Measurements from ENCODE around the gene CCDC8. TPM values are rescaled to one million over a fixed set of nuclear protein-coding genes. Genes with fewer than 3 reads are reported as not detected.

Gene CCDC8
- total RNA-seq, 2 experiments from 2014 or later, result not detected

- intact Hi-C loops (cut with micrococcal nuclease), result no loop called here
- Mint-ChIP-seq H3K27me3 (no peaks in the 10 kb centered on the region), H3K4me1 (ENCODE audit: low read depth) (peaks cover 16% of the 10 kb centered on the region), H3K27ac (no peak overlapping the region), H3K36me3 (peaks cover 20% of the 10 kb centered on the region), H3K4me3 (no peak overlapping the region), H3K9me3 (no peaks in the 10 kb centered on the region)
- ChIA-PET CTCF (no interaction called here), POLR2A (no interaction called here)
- no peak for DNase-seq
Measured at GRCh38 chr19:46373491-46374359, 39.6 kb downstream of the CCDC8 start.

GRCh38 chr19:46372901-46373490 is 40.4 kb downstream of the CCDC8 start:
- POLR2A ChIA-PET, result no interaction called here
- Mint-ChIP-seq H3K27ac (no peak overlapping the region), H3K27me3 (no peaks in the 10 kb centered on the region), H3K36me3 (peaks cover 20% of the 10 kb centered on the region), H3K4me3 (no peak overlapping the region), H3K9me3 (no peaks in the 10 kb centered on the region), H3K4me1 (ENCODE audit: low read depth) (peaks cover 18% of the 10 kb centered on the region)
- CTCF ChIA-PET, result no interaction called here
- intact Hi-C loops (cut with micrococcal nuclease), result no loop called here
- DNase-seq, result no peak

- Mint-ChIP-seq H3K27ac (no peak overlapping the region), H3K27me3 (no peaks in the 10 kb centered on the region), H3K4me1 (ENCODE audit: low read depth) (peaks cover 18% of the 10 kb centered on the region), H3K4me3 (no peak overlapping the region), H3K9me3 (no peaks in the 10 kb centered on the region), H3K36me3 (peaks cover 8% of the 10 kb centered on the region)
- intact Hi-C loops (cut with micrococcal nuclease), result no loop called here
- peak; percentile 23 for DNase-seq
- ChIA-PET CTCF (interaction anchor here (1.0 to 1.7 kb wide), 2 partner anchors 25 to 165 kb away, joined by 3 read pairs; partner anchors contain the start of gene PPP5C), POLR2A (no interaction called here)
Measured at GRCh38 chr19:46371371-46371901, 41.9 kb downstream of the CCDC8 start.

- POLR2A ChIA-PET, result no interaction called here
- peak; percentile 45 for DNase-seq
- intact Hi-C loops (cut with micrococcal nuclease), result no loop called here
- Mint-ChIP-seq H3K27ac (no peak overlapping the region), H3K4me1 (ENCODE audit: low read depth) (peaks cover 22% of the 10 kb centered on the region), H3K27me3 (no peaks in the 10 kb centered on the region), H3K4me3 (no peak overlapping the region), H3K9me3 (no peaks in the 10 kb centered on the region), H3K36me3 (peaks cover 5% of the 10 kb centered on the region)
- CTCF ChIA-PET, result interaction anchor here (0.7 to 1.7 kb wide), 5 partner anchors 23 to 167 kb away, joined by 3 to 4 read pairs (median 3); partner anchors contain the start of gene PPP5C
Measured at GRCh38 chr19:46369817-46370216, 43.5 kb downstream of the CCDC8 start.

DNA sequence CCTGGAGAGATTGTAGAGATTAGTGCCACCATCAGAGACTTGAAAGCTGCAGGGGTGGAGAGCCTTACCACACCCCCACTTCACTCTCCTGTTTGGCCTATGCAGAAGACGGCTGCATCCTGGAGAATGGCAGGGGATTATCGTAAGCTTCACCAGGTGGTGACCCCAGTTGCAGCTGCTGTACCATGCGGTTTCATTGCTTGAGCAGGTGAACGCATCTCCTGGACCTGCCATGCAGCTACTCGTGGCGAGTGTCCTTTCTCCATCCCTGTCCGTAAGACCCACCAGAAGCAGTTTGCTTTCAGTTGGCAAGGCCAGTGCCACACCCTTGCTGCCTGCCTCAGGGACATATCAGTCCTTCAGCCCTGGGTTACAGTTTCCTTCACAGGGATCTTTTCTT is 45.2 kb downstream of the CCDC8 start:
- no peaks in the 10 kb centered on the region for H3K9me3 Mint-ChIP-seq
- DNase-seq, result no peak
- H3K27me3 Mint-ChIP-seq, result no peaks in the 10 kb centered on the region
- peaks cover 14% of the 10 kb centered on the region for H3K36me3 Mint-ChIP-seq
- ChIA-PET POLR2A (no interaction called here), CTCF (interaction anchor here (1.6 kb wide), 1 partner anchor 21 kb away, joined by 3 read pairs; the partner anchor contains the start of gene PPP5C)
- intact Hi-C loops (cut with micrococcal nuclease), result no loop called here
- H3K4me3 Mint-ChIP-seq, result no peak overlapping the region
- no peak overlapping the region for H3K27ac Mint-ChIP-seq
- H3K4me1 Mint-ChIP-seq (ENCODE audit: low read depth), result peaks cover 22% of the 10 kb centered on the region

DNA sequence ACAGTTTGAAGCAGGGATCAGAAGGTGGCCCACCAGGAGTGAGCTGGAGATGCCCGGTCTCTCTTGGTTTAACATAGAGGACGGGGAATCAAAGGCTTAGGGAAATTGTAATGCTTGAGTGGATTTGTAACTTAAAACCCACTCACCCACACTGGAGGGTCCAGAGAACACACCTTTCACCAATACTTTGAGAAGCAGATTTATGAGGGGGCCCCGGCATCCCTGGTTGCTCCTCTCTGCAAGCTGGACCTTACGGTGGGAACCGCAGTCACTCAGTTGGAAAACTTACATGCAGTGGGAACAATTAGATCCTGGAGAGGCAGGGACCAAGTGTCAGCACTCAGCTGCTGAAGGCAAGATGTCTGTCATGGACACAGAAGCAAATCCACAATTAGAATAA is 45.9 kb downstream of the CCDC8 start:
- peaks cover 14% of the 10 kb centered on the region for H3K36me3 Mint-ChIP-seq
- intact Hi-C loops (cut with micrococcal nuclease), result no loop called here
- no peak for DNase-seq
- CTCF ChIA-PET, result interaction anchor here (1.6 kb wide), 1 partner anchor 21 kb away, joined by 3 read pairs; the partner anchor contains the start of gene PPP5C
- H3K4me1 Mint-ChIP-seq (ENCODE audit: low read depth), result peaks cover 22% of the 10 kb centered on the region
- H3K27me3 Mint-ChIP-seq, result no peaks in the 10 kb centered on the region
- no peaks in the 10 kb centered on the region for H3K9me3 Mint-ChIP-seq
- no peak overlapping the region for H3K4me3 Mint-ChIP-seq
- no peak overlapping the region for H3K27ac Mint-ChIP-seq
- POLR2A ChIA-PET, result no interaction called here

GRCh38 chr19:46366620-46367292 is 46.6 kb downstream of the CCDC8 start:
- H3K4me1 Mint-ChIP-seq (ENCODE audit: low read depth), result peaks cover 24% of the 10 kb centered on the region
- DNase-seq, result no peak
- ChIA-PET CTCF (interaction anchor here (1.6 kb wide), 1 partner anchor 20 kb away, joined by 3 read pairs; the partner anchor contains the start of gene PPP5C), POLR2A (no interaction called here)
- H3K36me3 Mint-ChIP-seq, result peaks cover 17% of the 10 kb centered on the region
- intact Hi-C loops (cut with micrococcal nuclease), result no loop called here
- H3K27me3 Mint-ChIP-seq, result no peaks in the 10 kb centered on the region
- no peak overlapping the region for H3K27ac Mint-ChIP-seq
- H3K9me3 Mint-ChIP-seq, result no peaks in the 10 kb centered on the region
- no peak overlapping the region for H3K4me3 Mint-ChIP-seq

GRCh38 chr19:46365561-46365960 is 47.8 kb downstream of the CCDC8 start:
- Mint-ChIP-seq H3K4me3 (no peak overlapping the region), H3K36me3 (peaks cover 17% of the 10 kb centered on the region), H3K27ac (no peak overlapping the region), H3K27me3 (no peaks in the 10 kb centered on the region), H3K9me3 (no peaks in the 10 kb centered on the region), H3K4me1 (ENCODE audit: low read depth) (peaks cover 22% of the 10 kb centered on the region)
- no peak for DNase-seq
- ChIA-PET POLR2A (no interaction called here), CTCF (no interaction called here)
- intact Hi-C loops (cut with micrococcal nuclease), result no loop called here

- Mint-ChIP-seq H3K4me3 (no peak overlapping the region), H3K36me3 (peaks cover 19% of the 10 kb centered on the region), H3K27me3 (no peaks in the 10 kb centered on the region), H3K27ac (no peak overlapping the region), H3K4me1 (ENCODE audit: low read depth) (peaks cover 26% of the 10 kb centered on the region), H3K9me3 (no peaks in the 10 kb centered on the region)
- POLR2A ChIA-PET, result no interaction called here
- CTCF ChIA-PET, result interaction anchor here (0.5 to 0.7 kb wide), 2 partner anchors 8 to 175 kb away, joined by 3 read pairs; no protein-coding TSS in a partner anchor
- intact Hi-C loops (cut with micrococcal nuclease), result no loop called here
- DNase-seq, result no peak
Measured at GRCh38 chr19:46364359-46364758, 49.0 kb downstream of the CCDC8 start.

DNA sequence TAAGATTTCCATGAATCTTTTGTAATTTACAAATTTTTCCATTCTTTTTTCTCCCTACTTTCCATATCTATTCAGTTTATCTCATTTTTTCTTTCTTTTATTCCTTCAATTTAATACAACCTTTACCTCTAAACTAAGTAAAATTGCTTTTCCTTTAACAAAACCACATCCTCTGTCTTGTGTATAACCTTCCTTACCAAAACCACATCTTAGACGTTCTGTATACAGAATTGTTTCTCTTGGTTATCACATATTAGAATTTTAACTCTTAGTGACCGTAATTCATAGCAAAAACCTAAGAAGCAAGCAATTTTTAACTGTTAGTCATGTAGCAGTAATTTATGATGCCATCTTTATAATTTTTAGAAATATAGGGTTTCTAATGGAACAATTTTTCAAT is 51.4 kb downstream of the CCDC8 start:
- DNase-seq, result no peak
- POLR2A ChIA-PET, result no interaction called here
- peaks cover 20% of the 10 kb centered on the region for H3K4me1 Mint-ChIP-seq (ENCODE audit: low read depth)
- H3K9me3 Mint-ChIP-seq, result no peaks in the 10 kb centered on the region
- intact Hi-C loops (cut with micrococcal nuclease), result no loop called here
- H3K36me3 Mint-ChIP-seq, result peaks cover 21% of the 10 kb centered on the region
- no peak overlapping the region for H3K27ac Mint-ChIP-seq
- H3K4me3 Mint-ChIP-seq, result no peak overlapping the region
- H3K27me3 Mint-ChIP-seq, result no peaks in the 10 kb centered on the region
- CTCF ChIA-PET, result no interaction called here

All from activated CD4-positive, alpha-beta memory T cell treated with anti-CD3 and anti-CD28 coated beads for 36 hours (primary cell).